ENCODE data around the gene GMPPB. TPM values are rescaled to one million over a fixed set of nuclear protein-coding genes. Genes with fewer than 3 reads are reported as not detected.

The GMPPB gene
- total RNA-seq, 1 experiment from 2014 or later: 28.0 TPM

DNA sequence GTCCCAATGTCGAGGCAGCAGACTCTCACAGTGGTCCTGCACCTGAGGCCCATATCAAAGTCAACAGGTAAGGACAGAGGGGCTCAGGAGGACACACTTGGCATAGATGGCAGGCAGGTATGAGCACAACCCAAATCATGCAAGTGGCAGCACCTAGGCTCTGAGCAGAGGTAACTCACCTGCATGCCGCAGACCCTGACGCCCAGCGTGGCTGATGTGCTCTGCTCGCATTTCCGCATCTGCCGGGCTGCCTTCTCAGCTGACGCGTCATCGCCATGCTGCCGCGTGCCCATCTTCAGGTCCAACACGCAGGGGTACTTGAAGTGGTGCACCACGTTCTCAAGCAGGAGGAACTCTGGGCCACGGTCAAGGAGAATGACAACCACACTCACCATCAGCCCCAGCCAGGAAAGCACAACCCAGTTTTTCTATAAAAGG lies 4.2 kb upstream of the GMPPB start:
- no peak for DNase-seq (ENCODE audit: low spot score)
- H3K4me1 Mint-ChIP-seq: peaks cover 5% of the 10 kb centered on the region; the same call in 1 of the 2 replicates
- no peaks in the 10 kb centered on the region for H3K27me3 Mint-ChIP-seq (ENCODE audit: low read depth)
- H3K27ac Mint-ChIP-seq: no peak overlapping the region
- ChIA-PET POLR2A (no interaction called here), CTCF (no interaction called here)
- no peak for ATAC-seq
- H3K9me3 Mint-ChIP-seq: no peaks in the 10 kb centered on the region
- H3K4me3 Mint-ChIP-seq: no peak overlapping the region
- H3K36me3 Mint-ChIP-seq: peaks cover 29% of the 10 kb centered on the region
- TF ChIP-seq, protein P1, sequence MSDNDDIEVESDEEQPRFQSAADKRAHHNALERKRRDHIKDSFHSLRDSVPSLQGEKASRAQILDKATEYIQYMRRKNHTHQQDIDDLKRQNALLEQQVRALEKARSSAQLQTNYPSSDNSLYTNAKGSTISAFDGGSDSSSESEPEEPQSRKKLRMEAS (CRISPR knock-in tag; IDR thresholded peaks at IDR 0.05): no peak
- TF ChIP-seq FOXJ3 (CRISPR knock-in tag; IDR thresholded peaks at IDR 0.05; ENCODE audit: borderline replicate concordance) (no peak), ZNF317 (CRISPR knock-in tag; IDR thresholded peaks at IDR 0.05; ENCODE audit: borderline replicate concordance, low read depth) (no peak), TCF7 (CRISPR knock-in tag; IDR thresholded peaks at IDR 0.05; ENCODE audit: low read depth) (no peak), ZBTB21 (CRISPR knock-in tag; IDR thresholded peaks at IDR 0.05; ENCODE audit: borderline replicate concordance) (no peak), E2F5 (CRISPR knock-in tag; IDR thresholded peaks at IDR 0.05) (no peak), ETV6 (CRISPR knock-in tag; IDR thresholded peaks at IDR 0.05) (no peak), ATF6 (CRISPR knock-in tag; IDR thresholded peaks at IDR 0.05) (no peak), ZNF232 (CRISPR knock-in tag; IDR thresholded peaks at IDR 0.05) (no peak), ZNF263 (CRISPR knock-in tag; IDR thresholded peaks at IDR 0.05; ENCODE audit: low read depth) (no peak)
- TF ChIP-seq, protein P2, sequence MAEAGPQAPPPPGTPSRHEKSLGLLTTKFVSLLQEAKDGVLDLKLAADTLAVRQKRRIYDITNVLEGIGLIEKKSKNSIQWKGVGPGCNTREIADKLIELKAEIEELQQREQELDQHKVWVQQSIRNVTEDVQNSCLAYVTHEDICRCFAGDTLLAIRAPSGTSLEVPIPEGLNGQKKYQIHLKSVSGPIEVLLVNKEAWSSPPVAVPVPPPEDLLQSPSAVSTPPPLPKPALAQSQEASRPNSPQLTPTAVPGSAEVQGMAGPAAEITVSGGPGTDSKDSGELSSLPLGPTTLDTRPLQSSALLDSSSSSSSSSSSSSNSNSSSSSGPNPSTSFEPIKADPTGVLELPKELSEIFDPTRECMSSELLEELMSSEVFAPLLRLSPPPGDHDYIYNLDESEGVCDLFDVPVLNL (CRISPR knock-in tag; IDR thresholded peaks at IDR 0.05; ENCODE audit: borderline replicate concordance, low read depth): no peak
- TF ChIP-seq, protein P3, sequence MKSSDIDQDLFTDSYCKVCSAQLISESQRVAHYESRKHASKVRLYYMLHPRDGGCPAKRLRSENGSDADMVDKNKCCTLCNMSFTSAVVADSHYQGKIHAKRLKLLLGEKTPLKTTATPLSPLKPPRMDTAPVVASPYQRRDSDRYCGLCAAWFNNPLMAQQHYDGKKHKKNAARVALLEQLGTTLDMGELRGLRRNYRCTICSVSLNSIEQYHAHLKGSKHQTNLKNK (CRISPR knock-in tag; IDR thresholded peaks at IDR 0.05): no peak
- TF ChIP-seq, protein P4, sequence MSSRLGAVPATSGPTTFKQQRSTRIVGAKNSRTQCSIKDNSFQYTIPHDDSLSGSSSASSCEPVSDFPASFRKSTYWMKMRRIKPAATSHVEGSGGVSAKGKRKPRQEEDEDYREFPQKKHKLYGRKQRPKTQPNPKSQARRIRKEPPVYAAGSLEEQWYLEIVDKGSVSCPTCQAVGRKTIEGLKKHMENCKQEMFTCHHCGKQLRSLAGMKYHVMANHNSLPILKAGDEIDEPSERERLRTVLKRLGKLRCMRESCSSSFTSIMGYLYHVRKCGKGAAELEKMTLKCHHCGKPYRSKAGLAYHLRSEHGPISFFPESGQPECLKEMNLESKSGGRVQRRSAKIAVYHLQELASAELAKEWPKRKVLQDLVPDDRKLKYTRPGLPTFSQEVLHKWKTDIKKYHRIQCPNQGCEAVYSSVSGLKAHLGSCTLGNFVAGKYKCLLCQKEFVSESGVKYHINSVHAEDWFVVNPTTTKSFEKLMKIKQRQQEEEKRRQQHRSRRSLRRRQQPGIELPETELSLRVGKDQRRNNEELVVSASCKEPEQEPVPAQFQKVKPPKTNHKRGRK (CRISPR knock-in tag; IDR thresholded peaks at IDR 0.05; ENCODE audit: borderline replicate concordance): no peak

DNA sequence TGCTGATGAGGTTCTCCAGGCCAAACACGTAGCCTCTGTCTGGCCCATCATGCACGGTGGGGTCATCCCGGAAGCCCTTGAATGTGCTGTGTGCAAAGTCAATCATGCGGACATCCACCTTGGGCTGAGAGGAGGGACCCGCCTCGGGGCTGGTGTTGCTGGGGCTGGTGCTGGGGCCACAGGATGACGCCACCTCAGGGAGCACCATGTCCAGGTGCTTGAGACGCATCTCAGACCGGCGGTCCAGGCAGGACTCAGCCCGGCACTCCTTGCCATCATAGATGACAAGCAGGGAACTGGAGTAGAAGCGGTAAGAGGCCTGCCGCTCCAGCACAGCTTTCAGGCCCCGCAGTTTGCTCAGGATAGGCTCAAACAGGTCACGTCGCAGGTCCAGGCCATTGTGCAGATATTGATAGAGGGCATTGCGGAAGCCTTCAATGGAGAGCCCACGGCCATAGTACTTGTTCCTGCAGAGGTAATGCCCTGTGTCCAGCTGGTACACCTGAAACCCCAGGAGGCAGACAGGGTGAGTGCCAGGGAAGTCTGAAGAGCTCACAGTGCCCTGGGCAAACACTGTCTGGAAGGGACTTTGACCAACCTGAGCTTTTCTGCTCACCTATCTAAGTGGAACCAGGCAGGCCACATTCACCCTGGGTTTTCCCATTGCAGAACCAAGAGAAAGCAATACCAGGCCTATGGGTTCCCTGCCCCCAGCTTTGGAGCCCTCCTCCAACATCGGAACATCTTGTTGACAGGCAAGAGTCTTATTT lies 3.6 kb upstream of the GMPPB start:
- DNase-seq (ENCODE audit: low spot score) (no peak), ATAC-seq (no peak)
- POLR2A ChIA-PET: no interaction called here
- Mint-ChIP-seq H3K36me3 (peaks cover 26% of the 10 kb centered on the region), H3K27me3 (ENCODE audit: low read depth) (no peaks in the 10 kb centered on the region), H3K4me3 (no peak overlapping the region), H3K9me3 (no peaks in the 10 kb centered on the region), H3K4me1 (peaks cover 10% of the 10 kb centered on the region), H3K27ac (no peak overlapping the region)
- TF ChIP-seq, protein P2 (CRISPR knock-in tag; IDR thresholded peaks at IDR 0.05; ENCODE audit: borderline replicate concordance, low read depth): no peak
- CTCF ChIA-PET: no interaction called here

All from WTC11 (cell line).